Limb (tissue), 2 donors: ENCODE results near the gene ZNF224.
"Not testable (repeated sequence)": the region's sequence is repeated elsewhere in the genome, so short reads cannot be mapped to it uniquely, and the experiment has no call there.

Source experiments
- DNase-seq, 2 donors: peaks; one replicate each; pipeline ENCODE4 v3.0.0-alpha.2; 2016; ENCODE audit errors: extremely low spot score in 2 of 2

ZNF224 gene

DNA sequence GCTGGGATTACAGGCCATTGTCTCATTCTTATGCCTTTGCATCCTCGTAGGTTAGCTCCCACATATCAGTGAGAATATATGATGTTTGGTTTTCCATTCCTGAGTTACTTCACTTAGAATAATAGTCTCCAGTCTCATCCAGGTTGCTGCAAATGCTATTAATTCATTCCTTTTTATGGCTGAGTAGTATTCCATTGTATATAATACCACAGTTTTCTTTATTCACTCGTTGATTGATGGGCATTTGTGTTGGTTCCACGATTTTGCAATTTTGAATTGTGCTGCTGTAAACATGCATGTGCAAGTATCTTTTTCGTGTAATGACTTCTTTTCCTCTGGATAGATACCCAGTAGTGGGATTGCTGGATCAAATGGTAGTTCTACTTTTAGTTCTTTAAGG, 27.0 kb downstream of the ZNF224 start:
- DNase-seq: not testable (repeated sequence)

DNA sequence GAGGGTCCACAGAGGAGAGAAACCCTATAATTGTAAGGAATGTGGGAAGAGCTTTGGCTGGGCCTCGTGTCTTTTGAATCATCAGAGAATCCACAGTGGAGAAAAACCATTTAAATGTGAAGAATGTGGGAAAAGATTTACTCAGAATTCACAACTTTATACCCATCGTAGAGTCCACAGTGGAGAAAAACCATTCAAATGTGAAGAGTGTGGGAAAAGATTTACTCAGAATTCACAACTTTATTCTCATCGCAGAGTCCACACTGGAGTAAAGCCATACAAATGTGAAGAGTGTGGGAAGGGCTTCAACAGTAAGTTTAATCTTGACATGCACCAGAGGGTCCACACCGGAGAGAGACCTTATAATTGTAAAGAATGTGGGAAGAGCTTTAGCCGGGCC, 37.8 kb downstream of the ZNF224 start:
- DNase-seq: no peak

DNA sequence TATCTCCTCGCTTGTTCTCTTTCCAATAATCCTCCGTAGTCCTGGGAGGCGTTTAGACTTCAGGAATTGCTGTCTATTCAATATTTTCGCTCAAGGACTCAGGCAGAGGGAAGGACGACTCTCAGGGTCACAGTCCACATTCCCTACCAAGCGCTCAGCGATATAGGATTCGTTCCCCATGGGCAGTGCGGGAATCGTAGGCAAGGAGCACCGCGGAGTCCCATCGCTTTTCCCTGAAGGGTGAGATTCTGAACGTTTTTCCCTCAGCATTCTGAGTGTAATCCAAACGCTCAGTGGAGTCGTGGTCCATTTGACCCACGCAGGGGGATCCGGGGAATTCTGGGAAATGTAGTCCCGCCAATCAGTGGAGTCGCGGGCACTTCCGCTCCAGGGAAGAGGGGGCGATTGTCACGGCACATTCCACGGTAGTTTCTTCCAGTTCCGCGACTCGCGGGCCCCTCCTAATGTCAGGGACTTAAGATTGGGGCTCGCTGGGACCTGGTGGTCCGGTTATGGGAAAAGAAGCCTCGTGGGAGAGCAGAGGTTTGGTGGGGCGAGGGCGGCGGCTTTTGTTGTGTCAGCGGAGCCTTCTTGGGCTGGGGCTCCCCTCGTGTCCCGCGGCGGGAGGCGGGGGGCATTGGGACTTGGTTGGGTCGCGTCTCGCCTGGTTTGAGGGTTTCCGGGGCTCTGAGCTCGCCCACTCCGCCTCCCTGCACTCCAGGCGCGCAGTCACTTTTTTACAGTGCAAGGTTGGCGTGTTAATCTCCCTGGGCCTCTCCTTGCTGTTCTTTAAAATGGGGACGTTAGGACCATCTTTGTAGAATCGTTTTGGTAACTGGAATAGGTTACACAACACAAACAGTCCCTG, 47.3 kb downstream of the ZNF224 start, which contains the start of gene ZNF234:
ZNF234 (plus strand) TSS at position 364 of the 868 bp plus-strand sequence. CDS start 3,079 bp downstream, outside the sequence.
- DNase-seq: peak; percentile 87 to 89

DNA sequence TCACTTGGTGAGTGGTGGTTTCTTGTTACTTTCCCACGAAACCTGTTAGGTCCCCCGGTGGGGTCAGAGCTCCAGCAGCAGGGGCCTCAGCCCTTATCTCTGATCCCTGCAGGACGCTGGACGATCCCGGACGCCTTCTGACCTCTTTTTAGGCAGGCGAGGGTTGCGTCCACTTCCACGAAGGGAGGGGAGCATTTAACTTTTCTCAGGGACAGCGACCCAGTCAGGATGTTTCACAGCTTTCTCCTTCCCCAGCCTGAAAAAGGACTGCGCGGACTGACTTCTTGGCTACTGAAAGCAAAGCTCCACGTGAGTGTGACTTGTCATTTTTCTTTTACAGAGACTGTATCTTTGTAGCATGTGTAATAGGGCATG, 47.9 kb downstream of the ZNF224 start:
- no peak for DNase-seq

DNA sequence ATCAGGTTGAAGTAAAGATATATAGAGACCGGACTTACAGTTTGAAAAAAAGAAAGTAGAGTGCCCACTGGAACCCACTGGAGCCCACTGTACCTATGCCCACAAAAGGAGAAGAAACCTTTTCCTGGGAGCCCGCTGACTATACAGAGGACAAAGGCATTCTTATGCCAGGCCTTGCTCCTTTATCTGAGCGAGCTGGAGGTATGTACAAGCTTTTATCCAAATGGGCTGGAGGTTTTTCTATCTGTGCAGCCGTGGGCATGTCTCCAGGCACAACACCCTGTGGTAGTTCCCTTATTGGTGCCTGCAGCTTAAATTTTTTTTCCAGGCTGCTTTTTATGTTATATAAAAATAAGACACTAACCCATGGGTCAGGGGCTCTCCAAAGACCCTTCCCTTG, 55.6 kb downstream of the ZNF224 start:
- DNase-seq: no peak

DNA sequence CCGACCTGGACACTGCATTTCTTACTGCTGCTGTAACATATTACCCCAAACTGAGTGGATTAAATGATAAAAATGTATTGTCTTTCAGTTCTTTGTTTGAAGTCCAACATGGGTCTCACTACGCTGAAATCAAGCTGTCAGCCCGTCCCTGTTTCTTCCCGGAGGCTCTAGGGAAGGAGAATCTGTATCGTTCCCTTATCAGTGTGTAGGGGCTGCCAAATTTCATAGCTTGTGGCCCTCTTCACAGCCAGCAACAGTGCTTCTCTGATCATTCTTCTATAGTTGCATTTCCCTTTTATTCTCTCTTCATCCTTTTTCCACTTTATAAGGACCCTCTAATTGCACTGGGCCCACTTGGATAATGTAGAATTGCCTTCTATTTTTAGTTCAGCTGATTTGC, 57.3 kb downstream of the ZNF224 start:
- DNase-seq: no peak

DNA sequence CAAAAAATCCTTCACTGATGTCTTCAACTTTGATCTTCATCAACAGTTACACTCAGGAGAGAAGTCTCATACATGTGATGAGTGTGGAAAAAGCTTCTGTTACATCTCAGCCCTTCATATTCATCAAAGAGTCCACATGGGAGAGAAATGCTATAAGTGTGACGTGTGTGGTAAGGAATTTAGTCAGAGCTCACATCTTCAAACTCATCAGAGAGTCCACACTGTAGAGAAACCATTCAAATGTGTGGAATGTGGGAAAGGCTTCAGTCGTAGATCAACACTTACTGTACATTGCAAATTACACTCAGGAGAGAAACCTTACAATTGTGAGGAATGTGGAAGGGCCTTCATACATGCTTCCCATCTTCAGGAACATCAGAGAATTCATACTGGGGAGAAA, 62.3 kb downstream of the ZNF224 start:
- no peak for DNase-seq
